ENCODE data around the gene FOXA1.

Gene FOXA1

DNA sequence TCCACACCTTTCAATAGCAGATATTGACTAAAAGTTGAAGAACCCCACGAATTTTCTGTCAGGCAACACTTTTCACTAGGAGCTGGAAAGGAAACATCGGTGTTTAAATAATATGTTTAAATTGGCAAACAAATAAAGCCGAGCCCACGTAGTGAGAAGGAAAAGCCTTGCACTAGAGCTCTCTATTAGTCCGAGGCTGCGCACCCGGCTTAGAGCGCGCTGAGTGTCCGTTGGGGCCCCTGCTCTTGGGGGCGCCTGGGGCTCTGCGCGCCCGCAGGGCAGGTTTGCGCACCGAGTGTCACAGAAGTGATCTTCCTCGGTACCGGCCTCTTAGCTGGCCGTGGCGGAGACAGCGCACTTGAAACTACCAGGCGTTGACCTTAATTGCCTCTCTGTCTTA, 6.8 kb upstream of the FOXA1 start:
- no peak for DNase-seq

DNA sequence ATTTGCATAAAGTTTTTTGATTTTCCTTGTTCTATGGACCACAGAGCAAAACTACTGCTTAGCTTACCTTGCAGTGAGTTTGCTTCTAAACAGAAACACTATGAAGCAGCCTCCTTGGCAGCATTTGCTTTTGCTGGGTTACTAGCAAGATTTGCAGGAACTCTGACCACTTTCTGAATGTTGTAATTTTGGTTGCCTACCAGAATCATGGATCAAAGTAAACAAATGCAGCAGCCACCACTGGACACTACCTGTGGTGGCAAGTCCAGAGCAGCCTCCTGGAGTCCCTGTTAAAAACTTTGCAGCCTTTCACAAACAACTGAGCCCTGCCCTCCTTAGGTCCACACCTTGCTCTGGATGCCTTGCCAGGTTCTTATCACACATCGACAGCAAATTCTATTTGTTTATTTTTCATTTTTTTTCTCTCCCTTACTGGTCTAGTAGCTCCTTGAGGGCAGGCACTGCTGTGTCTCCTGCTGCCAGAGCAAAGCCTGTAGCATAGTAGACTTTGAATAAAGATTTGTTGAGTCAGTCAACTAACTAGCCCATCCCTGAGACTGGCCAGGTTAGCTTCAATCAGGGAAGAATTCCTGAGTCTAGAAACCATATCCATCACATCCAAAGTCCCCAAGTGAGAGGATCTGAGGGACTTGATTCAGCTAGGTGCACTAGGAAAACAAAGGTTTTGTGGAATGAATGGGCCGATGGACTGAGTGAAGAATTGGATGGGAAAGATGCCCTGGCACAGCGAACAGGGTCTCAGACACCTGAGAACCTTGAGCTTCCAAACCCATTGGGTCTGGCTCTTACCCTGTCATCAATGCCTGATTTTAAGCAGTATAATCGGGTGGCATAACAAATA, 6.1 kb upstream of the FOXA1 start:
- no peak for DNase-seq

DNA sequence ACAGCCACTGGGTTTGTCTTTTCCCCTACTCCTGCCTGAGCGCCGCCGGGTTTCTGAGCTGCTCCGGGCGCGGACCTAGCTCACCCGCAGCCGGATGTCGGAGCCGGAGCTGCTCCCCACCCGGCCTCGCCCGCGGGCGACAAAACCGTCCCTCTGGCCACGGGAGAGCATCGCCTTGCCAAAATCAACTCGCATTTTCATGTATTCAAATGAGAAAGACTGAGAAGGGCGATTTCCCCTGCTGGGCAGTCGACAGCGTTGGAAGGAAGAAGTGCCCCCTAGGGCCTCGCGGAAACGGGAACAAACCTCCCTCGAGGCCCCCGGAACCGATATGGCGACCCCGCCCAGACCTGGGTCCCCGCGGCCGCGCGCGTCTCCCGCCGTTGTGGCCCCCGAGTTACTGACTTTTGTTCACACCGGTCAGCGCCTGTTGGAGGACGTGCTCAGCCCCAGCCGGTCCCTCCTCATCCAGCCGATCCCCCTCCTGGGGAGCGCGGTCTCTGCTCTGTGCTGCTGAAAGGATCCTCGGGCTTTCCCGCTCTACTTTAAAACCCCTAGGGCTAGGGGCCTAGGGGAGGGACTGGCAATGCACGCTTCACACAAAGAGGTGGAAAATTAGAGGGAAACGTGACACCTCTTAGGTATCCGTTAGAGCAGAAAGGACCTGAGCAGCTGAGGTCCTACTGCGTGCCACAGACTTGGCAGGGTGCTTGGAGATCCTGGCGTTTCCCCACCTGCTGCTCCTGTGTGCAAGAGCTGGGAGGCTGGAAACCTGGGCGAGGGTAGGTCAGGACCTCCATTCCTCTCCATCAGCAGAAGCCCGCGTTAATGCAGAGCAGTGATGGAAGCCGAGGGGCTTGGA, 4.7 kb upstream of the FOXA1 start:
- peak; percentile 63 for DNase-seq

GRCh38 chr14:37598747-37599506, 3.9 kb upstream of the FOXA1 start:
- DNase-seq: no peak

- DNase-seq: no peak
These were observed 3.1 kb upstream of the FOXA1 start for GRCh38 chr14:37597914-37598746.

DNA sequence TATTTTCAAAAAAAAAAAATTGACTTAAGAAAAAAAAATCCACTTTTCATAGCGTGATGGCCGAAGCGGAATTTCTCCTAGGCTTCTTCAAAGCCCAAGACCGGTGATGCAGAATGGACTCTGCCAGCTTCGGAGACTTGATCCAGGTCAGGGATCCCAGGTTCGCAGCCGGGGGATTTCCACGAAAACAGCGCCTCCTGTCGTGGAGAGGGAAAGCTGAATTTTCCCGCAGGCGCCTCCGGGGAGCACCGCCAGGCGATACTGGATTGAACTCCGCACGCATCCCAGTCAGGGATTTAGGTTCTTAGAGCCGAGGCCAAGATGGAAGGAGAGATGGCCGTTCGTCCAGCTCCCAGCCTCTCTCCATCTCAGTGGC, 2.5 kb upstream of the FOXA1 start:
- DNase-seq: no peak

DNA sequence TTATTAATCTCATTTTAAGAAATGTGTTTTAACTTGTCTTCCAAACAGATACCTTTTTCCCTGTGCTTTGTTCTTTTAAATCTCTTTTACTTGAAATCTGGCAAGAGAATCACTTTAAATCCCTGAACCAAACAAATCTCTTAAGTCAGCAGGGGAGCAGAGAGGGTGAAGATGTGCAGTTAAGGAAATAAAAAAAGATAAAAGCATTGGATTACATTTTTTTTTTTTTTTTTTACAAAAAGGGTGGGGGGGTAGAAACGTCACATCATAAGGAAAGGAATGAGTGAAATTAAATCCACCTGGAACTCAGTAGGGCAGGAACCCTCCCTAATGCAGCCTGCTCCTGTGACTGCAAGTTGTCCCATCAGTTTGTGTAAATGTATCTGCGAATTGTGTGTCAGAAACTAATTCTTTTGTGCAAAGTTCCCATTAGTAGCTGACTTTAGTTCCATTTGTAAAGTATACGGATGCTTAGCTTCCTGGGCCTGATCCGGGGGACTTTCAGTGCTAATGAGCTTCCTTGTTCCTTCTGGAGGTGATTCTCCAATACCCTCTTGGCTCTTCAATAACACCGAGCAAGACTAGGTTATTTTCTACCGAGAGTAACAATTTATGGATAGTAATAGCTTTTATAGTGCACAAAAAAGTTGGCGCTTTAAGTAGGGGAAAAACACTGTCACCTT, 1.9 kb upstream of the FOXA1 start:
- DNase-seq: peak; percentile 40

DNA sequence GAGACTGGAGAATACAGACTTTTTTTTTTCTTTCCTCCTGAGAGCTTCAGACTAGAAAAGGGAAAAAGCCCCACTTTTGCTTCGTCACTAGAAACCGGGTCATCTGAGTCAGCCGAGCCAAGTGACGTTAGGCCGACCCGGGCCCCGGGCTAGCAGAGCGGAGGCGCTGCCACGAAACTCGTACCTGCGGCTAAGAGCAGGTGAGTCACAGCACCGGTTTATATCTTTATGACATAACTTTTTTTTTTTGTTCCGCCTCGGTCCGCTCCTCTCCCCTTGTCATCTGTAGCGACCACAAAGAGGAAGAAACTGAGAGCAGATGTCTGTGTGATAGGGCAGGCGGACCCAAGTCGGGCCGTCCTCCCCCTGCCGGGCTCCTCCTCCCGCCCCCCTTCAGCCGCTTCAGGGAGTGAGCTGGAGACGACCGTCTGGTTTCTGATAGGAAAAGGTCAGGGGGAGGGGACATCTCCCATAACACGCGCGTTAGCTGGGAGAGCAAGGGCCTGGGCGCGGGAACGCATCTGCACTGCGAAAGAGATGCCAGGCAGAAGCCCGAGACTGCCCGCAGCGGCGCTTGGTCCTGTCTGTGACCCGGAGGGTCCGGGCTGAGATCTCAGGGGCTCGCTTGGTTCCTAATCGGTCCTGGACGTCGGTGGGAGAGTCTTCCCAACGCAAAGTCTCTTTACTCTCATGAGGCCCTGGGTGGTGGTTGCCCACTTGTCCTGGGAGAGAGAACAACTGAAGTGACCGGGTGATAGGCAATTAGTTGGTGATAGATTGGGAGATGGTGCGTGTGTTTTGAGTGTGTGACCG, 966 bp upstream of the FOXA1 start:
- peak; percentile 94 for DNase-seq

- peak; percentile 94 for DNase-seq
These were observed 645 bp downstream of the FOXA1 start for GRCh38 chr14:37594238-37594970.

GRCh38 chr14:37593511-37594237, 1.4 kb downstream of the FOXA1 start:
- DNase-seq: peak; percentile 50

- peak; percentile 56 for DNase-seq
These were observed 2.3 kb downstream of the FOXA1 start for GRCh38 chr14:37592482-37593408.

DNA sequence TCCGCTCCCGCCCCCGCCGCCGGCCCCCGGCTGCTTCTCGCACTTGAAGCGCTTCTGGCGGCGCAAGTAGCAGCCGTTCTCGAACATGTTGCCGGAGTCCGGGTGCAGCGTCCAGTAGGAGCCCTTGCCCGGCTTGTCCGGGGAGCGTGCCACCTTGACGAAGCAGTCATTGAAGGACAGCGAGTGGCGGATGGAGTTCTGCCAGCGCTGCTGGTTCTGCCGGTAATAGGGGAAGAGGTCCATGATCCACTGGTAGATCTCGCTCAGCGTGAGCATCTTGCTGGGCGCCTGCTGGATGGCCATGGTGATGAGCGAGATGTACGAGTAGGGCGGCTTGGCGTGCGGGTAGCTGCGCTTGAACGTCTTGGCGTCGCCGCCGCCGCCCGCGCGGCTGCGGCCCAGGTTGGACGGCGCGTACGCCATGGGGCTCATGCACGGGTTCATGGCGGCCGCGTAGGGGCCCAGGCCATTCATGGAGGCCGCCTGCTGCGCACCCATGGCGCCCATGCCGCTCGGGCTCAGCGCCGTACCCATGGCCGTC, 3.0 kb downstream of the FOXA1 start:
- DNase-seq: peak; percentile 67

DNA sequence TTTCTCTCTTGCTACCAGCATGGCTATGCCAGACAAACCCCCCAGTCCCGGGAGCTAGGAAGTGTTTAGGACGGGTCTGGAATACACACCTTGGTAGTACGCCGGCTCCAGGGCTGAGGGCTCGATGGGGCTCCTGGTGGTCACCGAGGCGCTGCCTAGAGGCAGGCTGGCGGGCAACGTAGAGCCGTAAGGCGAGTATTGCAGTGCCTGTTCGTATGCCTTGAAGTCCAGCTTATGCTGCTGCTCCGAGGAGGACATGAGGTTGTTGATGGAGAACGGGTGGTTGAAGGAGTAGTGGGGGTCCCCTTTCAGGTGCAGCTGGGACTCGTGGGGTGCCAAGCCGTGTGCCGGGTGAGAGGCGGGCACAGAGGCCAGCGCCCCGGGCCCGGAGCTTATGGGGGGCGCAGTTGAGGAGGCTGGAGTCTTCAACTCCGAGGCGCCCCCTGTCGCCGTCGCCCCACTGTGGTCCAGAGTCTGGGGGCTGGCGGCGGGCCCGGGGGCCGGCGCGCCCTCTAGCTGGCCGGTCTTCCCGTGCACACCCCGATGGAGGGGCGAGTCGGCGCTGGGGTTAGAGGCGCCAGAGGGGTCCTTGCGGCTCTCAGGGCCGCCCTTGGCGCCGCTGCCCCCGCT, 3.6 kb downstream of the FOXA1 start:
- DNase-seq: peak; percentile 74

- peak; percentile 57 for DNase-seq
These were observed 4.5 kb downstream of the FOXA1 start for GRCh38 chr14:37590428-37591139.

DNA sequence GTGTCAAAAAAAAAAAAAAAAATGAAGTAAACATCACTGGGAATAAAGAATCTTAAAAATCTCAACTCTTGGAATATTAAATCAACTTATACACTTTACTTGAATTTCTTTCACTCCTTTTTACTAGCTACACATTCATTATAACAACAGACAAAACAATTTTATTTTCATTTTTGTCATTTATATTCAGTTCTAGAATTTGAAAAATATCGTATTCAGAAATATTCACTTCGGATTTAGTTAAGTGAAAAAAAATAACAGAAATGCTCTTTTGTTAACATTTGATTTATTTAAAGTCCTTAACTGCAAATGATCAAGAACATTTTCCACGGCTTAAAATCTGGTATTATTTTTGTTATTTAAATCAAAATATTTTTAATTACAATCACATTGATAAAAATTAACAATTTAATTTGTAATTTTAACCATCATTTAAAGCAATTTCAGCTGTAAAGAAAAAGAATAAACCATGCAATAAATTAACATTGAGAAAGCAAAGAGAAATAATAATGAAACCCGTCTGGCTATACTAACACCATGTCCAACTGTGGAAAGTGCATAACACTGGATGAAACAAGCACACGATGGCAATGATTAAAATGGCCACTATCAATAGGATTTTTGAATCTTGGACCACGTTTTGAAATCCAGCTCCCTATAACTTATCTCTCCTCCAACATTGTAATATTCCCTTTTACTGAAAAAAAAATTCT, 5.2 kb downstream of the FOXA1 start:
- peak; percentile 57 for DNase-seq
